GM20431 (cell line): ENCODE results near the gene PPM1M.
"Not testable (repeated sequence)": the region's sequence is repeated elsewhere in the genome, so short reads cannot be mapped to it uniquely, and the experiment has no call there.

ENCODE experiments used
- in situ Hi-C: fragments of 300-500 bp; cut with MseI, MboI; formaldehyde crosslinking; loops from one replicate; pipeline ENCODE4 v1.15.0; 2020; ENCODE audit warnings: low sequenced_read_pairs; ENCODE audit not compliant: unreplicated experiment

PPM1M gene

GRCh38 chr3:52270252-52270754 lies 24.7 kb downstream of the PPM1M start:
- in situ Hi-C loops: no loop called here

DNA sequence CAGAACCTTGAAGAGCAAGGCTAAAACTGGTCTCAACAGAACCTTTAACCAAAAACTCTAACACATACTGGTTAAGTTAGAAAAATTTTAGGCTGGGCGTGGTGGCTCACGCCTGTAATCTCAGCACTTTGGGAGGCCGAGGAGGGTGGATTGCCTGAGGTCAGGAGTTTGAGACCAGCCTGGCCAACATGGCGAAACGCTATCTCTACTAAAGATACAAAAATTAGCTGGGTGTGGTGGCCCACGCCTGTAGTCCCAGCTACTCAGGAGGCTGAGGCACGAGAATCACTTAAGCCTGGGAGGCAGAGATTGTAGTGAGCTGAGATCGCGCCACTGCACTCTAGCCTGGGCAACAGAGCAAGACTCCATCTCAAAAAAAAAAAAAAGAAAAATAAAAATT lies 26.6 kb downstream of the PPM1M start:
- in situ Hi-C loops: not testable (repeated sequence)

DNA sequence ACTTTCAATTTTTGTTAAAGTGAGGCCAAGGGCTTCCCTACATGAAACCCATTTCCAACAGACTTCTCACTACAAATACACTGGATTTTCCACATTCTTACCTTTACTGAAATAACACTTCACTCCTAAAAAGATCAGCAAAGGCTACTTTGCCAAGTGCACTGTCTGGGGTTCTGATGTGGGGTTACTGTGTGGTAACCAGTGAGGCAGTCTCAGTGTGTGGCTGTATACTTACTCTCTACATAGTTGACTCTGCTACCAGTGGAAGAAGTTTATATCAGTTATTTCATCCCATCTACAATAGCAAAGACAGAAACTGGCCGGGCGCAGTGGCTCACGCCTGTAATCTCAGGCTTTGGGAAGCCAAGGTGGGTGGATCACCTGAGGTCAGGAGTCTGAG lies 27.3 kb downstream of the PPM1M start:
- in situ Hi-C loops: no loop called here

- in situ Hi-C loops: not testable (repeated sequence)
These were observed 29.2 kb downstream of the PPM1M start for GRCh38 chr3:52274781-52275180.

DNA sequence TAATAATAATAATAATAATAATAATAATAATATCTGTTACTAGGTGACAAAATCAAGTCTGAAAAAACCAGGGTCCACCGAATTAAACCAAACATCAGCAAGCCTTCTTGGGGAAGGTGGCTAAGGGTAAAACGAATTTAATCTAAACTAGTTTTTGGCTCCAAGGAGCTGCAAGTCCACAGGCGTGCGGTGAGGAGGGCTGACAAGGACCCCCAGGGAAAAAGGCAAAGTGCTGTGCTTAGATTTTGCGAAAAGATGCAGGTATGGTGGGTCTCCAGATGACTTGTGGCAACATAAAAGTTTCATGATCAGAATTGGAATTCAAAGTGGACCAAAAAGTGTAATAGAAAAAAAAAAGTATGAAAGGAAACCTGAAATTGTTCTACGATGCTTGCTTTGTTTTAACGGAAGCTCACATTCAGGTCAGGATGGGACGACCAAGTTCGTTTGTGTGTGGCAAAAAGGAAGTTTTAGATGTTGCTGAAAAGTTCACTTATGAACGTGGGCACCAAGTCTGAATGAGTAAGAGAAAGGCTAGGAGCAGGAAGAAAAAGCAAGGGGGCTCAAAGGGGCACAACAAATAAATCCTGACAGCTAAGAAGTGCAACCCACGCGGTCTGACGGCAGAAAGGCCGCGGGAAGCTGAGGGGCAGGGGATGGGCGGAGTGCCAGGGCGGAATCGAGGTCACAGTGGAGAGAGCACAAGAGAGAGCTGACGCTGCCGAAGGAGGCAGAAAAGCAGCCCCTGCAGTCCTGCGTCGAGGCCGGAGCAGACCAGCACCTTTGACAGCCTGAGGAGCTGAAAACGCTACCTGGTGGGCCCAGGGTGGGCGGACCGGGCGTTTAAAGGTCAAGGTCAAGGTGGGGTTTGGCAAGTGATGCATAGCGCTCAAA lies 31.8 kb downstream of the PPM1M start:
- in situ Hi-C loops: no loop called here

GRCh38 chr3:52277972-52278509 lies 32.5 kb downstream of the PPM1M start:
- in situ Hi-C loops: no loop called here

- in situ Hi-C loops: no loop called here
These were observed 33.0 kb downstream of the PPM1M start, which contains the start of gene WDR82 for GRCh38 chr3:52278510-52279069. Gene WDR82, minus strand, starts transcription at chr3:52278649. Its CDS starts 288 bp downstream, at chr3:52278361.

DNA sequence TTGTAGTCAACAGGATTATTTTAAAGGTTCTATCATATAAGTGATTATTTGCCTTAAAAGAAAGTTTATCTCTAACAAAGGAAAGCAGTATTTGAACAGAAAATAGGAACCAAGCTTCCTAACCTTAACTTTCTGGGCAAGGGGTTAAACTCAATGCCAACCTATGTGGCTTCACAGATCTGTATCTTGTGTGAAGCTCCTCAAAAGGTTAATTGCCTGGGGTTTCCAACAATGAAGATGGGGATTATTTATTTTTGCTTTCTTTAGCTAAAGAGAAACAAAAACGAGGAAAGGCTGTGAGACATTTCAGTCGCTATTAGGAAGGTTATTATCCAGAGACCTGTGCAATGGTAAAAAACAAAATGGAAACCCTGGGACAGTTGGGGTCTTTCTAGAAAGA lies 34.0 kb downstream of the PPM1M start:
- in situ Hi-C loops: no loop called here

DNA sequence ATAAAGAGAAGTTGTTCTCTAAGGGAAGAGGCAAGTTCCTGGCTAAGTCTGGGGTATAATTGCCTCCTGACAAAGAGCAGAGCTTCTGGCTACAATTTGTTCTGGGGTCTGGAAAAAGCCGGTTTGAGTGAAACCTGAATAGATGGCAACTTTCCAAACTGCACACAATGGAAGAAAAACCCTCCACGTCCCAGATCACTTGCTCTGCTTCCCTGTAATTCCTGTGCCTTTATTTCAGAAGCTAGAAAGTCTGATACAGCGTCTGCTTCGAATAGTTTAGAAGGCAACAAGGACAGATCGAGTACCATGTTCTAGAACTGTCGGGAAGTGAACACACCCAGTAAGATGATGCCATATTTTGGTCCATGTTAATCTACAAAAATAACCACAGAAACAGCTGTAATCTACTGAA lies 34.5 kb downstream of the PPM1M start:
- in situ Hi-C loops: no loop called here

GRCh38 chr3:52281981-52282801 lies 36.6 kb downstream of the PPM1M start:
- in situ Hi-C loops: no loop called here

DNA sequence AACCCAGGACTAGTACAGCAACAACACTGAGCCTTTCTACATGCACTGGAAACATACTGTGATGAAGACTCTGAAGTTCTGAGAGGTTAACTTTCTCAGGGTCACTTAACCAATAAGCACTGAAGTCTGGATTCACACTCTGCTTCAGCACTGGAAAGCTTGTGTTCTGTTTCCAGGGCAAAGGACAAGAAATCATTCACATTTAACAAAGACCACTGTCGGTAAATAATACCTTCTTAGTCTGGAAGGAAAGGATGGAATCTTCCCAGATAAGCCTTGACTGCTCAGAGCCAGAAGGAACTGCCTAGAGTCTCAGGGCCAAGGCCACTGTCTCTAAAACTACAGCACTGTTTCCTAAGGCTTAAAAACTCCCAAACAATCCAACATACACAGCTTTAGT lies 37.7 kb downstream of the PPM1M start:
- in situ Hi-C loops: no loop called here

DNA sequence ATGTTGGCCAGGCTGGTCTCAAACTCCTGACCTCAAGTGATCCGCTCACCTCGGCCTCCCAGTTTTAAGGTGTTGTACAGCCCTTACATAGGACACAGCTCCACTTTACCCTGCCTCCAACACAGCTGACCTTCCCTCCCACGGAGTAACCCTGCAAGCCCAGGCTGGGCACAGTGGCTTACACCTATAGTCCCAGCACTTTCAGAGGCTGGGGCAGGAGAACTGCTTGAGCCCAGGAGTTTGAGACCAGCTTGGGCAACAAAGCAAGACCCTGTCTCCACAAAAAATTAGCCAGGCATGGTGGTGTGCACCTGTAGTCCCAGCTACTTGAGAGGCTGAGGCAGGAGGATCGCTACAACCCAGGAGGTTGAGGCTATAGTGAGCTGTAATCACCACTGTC lies 38.5 kb downstream of the PPM1M start:
- in situ Hi-C loops: not testable (repeated sequence)

GRCh38 chr3:52286777-52287110 lies 41.2 kb downstream of the PPM1M start:
- in situ Hi-C loops: no loop called here

GRCh38 chr3:52288674-52289073 lies 43.1 kb downstream of the PPM1M start:
- in situ Hi-C loops: no loop called here

- in situ Hi-C loops: no loop called here
These were observed 43.8 kb downstream of the PPM1M start for GRCh38 chr3:52289338-52289746.

DNA sequence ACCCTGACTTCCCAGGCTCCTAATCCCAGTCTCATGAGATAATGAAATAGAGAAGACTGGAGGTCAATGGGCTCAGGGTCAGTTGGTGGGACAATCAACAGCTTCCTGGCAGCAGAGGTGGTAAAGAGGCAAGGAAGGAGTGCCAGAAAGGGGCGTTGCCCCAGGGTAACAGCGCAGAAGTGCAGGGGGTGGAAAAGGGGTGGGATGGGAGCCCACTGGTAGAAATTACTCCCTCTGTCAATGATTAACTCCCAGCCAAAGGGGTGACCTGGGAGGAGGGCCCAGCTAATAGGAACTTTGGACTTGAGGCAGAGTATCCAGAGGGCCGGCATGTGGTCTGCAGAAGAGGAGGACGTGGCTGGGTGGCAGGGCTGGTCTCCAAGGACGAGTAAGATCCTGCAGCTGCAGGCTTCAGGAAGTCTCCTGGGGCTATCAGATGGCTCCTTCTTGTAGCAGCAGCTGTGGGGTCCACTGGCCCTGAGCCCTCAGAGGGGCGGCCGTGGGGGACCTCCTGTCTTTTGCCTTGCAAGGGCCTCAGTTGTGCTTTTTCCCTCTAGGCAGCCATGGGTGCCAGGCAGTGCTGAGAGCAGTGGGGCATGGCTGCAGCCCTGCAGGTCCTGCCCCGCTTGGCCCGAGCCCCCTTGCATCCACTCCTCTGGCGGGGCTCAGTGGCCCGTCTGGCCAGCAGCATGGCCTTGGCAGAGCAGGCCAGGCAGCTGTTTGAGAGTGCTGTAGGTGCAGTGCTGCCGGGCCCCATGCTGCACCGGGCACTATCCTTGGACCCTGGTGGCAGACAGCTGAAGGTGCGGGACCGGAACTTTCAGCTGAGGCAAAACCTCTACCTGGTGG lies 44.4 kb downstream of the PPM1M start:
- in situ Hi-C loops: loop anchor here (5.0 kb wide), 1 partner anchor 47 kb away; no protein-coding TSS in a partner anchor

DNA sequence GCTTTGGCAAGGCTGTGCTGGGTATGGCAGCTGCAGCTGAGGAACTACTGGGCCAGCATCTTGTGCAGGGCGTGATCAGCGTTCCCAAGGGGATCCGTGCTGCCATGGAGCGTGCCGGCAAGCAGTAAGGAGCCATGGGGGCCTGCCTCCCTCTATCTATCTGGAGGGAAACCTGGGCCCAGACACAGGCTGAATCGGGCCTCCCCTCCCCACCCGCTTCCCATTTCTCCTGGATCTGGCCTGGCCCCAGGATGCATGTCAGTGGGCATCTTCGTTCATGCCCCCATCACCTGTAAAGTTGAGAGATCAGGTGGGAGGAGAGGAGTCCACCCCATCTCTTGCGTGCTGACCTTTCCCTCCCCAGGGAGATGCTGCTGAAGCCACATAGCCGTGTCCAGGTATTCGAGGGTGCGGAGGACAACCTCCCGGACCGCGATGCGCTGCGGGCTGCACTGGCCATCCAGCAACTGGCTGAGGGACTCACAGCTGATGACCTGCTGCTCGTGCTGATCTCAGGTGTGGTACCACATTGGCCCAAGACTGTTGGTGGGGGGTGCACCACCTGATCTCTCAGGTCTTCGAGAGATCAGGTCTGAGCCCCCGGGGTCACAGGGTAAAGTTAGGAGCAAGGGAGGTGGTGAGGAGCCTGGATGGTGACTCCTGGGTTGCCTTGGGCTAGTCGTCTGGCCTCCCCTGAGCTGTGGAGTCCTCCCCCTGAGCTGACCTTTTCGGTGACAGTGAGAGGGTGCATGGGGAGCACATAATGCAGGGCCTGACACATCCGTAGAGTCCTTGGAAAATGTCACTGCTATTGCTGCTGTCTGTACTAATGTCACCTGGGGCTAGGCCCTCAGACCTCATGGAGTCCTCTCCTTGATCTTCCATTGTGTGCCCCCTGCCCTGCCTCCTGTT lies 45.3 kb downstream of the PPM1M start:
- in situ Hi-C loops: loop anchor here (5.0 kb wide), 1 partner anchor 46 kb away; no protein-coding TSS in a partner anchor

DNA sequence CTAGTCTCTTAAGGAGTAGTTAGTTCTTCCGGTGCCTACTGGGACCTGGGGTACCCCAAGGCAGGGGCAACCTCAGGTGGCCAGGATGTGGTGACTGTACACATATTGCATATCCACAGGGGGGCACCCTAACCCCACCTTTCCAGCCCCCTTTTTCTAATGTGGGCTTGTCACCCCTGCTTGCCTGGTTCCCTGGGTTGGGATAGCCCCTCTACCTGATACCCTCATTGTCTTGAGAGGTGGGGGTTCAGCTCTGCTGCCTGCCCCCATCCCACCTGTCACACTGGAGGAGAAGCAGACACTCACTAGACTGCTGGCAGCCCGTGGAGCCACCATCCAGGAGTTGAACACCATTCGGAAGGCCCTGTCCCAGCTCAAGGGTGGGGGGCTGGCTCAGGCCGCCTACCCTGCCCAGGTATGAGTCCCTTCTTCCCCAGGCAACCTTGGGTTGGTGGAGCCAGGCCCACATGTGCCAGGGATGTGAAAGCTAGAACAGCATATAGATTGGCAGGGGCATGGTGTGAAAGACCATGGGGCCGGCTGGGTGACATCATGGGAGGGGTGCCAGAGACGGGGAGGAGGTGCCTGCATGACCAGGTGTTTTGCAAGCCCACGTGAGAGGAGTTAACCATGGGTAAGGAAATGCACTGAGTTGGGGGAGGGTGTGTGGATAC lies 46.1 kb downstream of the PPM1M start:
- in situ Hi-C loops: loop anchor here (5.0 kb wide), 1 partner anchor 46 kb away; no protein-coding TSS in a partner anchor
